ENCODE results near the gene CFAP119. TPM values are rescaled to one million over a fixed set of nuclear protein-coding genes. Genes with fewer than 3 reads are reported as not detected.

The CFAP119 gene
- polyA plus RNA-seq, 1 donor = 8.8 TPM

DNA sequence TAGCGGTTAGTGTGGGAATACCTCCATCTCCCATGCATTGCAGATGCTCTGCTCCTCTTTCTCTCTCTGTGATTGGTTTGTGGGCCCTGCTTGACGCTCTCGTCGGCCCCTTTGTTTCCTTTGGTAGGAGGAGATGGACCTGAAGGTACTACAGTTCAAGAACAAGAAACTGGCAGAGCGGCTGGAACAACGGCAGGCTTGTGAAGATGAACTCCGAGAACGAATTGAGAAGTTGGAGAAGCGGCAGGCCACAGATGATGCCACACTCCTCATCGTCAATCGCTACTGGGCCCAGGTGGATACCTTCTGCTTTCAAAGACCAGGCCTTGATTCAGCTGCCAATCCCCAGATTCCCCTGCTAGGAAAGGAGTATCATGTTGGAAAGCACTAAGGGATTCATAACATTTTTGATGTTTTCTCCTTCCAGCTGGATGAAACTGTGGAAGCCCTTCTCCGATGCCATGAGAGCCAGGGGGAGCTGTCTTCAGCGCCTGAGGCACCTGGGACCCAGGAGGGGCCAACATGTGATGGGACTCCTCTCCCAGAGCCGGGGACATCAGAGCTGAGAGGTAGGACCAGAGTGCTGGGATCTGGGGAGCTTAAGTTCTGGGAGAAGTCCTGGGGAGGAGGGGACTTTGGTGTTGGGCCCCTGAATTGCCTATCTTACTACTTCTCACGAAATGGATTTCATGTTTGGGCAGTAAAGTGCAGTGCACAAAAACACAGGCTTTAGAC, 1.3 kb upstream of the CFAP119 start:
- no peak for DNase-seq

DNA sequence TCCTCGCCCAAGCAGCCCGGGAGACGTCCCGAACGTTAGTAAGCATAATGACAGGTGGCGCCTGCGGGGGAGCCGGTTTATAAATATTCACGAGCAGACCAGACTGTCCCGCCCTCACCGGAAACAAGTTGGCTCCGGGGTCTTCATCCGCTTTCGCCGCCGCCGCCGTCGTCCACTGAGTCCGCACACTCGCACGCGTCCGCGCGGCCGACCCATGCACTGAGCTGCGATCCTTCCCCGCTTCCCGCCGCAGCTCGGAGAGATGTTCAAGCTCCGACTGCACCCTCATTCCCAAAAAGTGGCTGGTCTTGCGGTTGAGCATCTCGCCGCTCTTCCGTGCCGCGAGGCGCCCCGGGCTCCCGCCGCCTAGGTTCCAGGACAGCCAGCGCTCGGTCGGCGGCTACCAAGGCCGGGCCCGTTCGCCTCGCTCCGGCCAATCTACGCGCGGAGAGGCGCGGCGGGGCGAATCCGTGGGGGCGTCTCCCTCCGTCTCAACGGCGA, 385 bp downstream of the CFAP119 start:
- DNase-seq = no peak

DNA sequence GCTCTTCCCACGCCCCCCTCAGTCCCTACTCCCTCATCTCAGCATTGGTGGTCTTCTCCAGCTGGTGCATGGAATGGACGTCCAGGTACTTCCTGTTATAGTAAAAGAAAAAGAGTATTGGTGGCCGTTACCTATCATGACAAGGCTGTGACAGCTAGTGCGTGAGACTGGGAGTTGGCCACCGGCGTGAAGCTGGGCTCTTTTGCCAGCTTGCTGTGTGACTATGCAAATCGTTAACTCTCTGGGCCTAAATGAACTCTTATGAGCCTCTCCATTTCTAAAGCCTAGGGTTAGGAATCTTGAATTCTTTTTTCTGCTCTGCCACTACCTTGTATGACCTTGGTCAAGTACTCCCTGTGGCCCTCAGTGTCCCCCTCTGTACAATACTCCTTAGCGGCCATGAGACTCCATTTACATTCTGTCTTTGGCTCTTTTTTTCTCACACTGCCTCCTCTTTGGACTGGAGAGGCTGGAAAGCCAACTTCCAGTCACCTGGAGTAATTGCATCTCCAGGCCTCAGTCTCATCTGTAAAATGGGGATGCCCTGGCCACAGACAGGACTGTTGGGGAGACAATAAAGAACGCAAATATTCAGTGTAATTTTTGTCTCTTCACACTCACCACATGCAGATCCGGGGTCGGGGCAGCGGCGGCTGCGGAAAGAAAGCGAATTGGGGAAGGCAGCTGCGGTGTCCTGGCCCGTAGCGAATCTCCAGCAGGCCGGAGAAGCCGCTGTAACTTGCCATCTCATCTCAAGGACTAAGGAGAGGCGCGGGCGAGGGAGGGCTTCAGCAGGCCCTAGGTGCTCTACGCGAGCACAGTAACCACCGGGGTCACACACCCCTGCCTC, 1.1 kb downstream of the CFAP119 start:
- DNase-seq = no peak

DNA sequence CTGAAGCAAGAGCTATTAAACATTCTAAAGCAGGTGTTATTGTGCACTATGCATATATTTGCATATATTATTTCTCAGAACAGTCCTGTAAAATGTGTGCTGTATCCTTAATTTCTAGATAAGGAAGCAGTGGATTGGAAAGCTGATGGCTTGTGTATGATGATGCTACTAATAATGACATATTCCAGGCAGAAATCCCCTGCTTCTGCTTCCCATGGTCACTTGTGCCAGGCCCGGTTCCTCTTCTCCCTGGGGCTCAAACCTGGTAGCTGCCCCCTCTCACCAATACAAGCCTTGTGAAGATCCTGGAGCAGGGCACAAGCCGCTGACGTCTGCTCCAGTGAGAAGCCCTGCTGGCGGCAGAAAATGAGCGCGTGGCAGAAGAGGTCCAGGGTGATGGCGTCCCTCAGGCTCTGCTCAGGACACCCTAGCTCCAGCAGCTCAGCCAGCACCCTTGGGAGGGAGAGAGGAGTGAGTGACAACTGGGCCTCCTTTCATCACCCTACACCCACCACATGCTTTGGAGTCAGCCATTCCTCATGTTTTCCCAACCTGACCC, 1.8 kb downstream of the CFAP119 start:
- DNase-seq = no peak

DNA sequence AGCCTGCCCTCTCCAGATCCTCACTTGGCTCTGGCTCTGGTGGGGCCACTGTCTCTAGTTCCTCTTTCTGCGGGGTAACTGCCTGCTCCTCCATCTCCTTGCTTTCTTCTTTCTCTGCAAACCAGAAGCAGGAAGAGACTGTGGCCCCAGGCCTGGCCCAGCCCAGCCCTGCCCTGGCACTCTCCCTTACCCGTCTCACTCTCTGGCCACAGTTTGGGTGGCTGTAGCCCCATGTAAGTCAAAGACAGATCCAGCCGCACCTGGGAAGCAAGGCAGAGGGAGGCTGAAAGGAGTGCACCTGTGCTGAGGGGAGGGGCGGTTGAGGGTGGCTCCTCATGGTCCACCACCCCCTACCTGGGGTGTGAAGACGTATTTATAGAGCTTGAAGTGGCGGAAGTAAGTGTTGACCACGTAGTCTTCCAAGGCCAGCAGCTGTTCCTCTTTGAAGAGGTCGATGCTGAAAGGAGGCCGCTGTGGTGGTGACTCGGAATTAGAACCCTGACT, 2.8 kb downstream of the CFAP119 start:
- DNase-seq = no peak

DNA sequence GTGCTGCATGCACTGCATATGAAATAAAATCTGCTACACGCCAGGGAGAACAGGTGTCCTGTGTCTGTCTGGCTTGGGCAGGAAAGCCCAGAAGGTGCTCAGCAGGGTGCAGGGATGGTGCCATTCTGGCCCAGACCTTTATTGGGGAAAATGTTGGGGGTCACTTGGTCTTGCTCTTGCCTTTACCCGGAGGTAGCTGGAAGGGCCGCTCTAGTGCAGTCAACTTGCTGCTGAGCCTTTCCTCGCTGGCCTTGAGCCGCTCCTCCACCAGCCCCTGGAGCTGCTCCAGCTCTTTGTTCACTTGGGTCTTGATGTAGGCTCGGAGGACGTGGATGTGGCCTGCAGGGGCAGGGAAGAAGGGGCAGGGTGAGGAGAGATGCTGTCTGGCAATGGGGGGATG, 4.5 kb downstream of the CFAP119 start:
- no peak for DNase-seq

DNA sequence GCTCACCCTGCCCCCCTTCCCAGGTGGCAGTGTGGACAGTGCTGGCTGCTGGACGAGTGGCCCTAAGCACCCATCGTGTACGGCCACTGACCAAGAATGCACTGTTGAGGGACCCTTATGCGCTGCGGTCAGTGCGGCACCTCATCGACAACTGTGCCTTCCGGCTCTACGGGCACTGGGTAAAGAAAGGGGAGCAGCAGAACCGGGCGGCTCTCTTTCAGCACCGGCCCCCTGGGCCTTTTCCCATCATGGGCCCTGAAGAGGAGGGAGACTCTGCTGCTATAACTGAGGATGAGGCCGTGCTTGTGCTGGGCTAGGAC, 5.1 kb downstream of the CFAP119 start:
- no peak for DNase-seq

DNA sequence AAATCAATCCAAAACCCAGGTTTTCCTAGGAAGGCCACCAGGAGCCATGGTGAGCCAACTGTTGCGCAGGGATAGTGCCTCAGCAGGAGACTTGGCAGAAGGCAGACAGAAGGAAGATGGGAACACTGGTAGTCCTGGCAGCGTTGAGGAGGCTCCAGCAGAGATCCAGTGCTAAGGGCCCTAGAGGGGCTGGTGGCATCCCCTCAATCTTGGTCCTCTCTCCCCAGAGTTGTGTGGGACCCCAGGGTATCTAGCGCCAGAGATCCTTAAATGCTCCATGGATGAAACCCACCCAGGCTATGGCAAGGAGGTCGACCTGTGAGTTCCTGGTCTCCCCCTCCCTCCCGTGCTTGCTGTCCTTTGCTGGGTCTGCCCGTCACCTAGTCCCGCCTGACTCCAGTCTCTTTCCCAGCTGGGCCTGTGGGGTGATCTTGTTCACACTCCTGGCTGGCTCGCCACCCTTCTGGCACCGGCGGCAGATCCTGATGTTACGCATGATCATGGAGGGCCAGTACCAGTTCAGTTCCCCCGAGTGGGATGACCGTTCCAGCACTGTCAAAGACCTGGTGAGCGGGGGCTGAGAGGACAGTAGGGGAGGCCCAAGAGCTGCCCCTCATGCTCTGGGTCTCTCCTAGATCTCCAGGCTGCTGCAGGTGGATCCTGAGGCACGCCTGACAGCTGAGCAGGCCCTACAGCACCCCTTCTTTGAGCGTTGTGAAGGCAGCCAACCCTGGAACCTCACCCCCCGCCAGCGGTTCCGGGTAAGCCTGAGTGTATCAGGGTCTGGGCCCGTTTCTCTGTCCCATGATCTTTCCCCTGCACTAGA, 5.7 kb downstream of the CFAP119 start:
- DNase-seq = no peak

DNA sequence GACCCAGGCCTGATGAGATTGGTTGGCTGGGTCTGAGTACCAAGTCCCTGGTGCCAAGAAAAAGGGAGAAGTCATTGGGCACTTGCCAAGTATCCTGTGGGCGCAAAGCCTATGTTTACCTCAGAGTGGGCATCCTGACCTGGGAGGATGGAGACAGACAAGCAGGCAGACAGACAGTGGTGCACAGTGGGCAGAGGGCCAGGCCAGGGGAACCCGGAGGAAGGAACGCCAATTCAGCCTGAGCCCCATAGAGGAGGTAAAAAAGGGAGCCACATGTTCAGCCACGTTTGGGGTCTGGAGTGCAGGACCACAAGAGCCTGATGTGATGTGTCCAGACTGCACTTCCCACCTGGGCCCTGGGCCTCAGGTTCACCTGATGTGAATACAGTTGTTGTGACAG, 8.3 kb downstream of the CFAP119 start:
- no peak for DNase-seq

DNA sequence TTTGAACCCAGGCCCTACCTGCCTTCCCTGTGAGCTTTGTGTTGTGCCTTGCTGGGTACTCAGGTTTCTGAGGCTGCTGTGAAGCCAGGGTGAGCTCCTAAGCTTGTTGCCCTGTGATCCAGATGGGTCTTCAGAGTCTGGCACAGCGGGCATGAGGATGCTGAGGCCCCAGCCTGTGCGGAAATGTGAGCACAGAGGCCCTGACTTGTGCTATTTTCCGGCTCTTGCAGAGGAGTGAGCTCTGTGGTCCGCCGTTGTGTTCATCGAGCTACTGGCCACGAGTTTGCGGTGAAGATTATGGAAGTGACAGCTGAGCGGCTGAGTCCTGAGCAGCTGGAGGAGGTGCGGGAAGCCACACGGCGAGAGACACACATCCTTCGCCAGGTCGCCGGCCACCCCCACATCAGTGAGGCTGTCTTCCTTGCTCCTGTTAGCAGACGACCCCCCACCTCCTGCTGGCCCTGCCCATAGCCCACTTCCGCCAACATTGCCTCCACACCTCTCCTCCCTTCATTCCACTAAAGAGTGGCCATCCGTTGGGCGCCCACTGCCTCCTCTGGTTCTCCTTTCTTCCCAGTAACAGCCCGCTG, 10.9 kb downstream of the CFAP119 start:
- no peak for DNase-seq

DNA sequence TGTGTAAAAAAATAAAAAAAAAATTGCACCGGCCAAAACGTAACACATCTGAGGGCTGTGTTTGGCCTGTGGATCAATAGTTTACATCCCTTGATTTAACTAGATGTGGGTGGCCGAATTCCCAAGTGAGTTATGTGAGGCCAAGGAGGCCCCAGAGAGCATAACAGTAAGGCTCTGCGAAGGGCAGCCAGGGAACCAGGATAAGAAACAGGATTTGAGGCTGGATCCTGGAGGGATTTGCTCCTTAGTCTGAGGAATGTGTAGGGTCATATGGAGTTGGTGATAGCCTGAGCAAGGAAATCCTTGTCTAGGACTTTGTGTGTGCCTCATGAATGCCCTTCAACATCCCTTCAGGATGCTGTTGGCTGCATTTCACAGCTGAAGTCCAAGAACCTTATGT, 11.7 kb downstream of the CFAP119 start:
- no peak for DNase-seq

DNA sequence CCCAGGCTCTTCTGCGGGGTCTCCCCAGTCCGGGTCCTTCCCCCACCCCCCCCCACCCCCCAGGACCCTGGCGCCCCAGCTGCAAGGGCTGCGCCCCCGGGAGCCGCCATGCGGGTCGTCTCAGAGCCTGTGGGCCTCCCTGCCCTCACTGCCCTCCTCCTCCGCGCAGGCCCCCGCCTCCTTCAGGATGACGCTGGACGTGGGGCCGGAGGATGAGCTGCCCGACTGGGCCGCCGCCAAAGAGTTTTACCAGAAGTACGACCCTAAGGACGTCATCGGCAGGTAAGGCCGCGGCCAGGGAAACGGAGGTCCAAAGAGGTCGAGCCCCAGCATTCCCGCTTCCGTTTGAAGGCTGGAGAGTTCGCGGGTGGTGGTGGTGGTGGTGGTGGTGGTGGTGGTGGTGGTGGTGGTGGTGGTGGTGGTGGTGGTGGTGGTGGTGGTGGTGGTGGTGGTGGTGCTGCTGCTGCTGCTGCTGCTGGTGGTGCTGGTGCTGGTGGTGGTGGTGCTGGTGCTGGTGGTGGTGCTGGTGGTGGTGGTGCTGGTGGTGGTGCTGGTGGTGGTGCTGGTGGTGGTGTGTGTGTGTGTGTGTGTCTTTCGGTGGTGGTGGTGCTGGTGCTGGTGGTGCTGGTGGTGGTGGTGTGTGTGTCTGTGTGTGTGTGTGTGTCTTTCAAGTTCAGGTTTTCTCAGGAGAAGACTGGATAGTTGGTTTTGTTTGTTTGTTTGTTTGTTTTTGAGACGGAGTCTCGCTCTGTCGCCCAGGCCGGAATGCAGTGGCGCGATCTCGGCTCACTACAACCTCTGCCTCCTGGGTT, 13.0 kb downstream of the CFAP119 start:
- DNase-seq = no peak

DNA sequence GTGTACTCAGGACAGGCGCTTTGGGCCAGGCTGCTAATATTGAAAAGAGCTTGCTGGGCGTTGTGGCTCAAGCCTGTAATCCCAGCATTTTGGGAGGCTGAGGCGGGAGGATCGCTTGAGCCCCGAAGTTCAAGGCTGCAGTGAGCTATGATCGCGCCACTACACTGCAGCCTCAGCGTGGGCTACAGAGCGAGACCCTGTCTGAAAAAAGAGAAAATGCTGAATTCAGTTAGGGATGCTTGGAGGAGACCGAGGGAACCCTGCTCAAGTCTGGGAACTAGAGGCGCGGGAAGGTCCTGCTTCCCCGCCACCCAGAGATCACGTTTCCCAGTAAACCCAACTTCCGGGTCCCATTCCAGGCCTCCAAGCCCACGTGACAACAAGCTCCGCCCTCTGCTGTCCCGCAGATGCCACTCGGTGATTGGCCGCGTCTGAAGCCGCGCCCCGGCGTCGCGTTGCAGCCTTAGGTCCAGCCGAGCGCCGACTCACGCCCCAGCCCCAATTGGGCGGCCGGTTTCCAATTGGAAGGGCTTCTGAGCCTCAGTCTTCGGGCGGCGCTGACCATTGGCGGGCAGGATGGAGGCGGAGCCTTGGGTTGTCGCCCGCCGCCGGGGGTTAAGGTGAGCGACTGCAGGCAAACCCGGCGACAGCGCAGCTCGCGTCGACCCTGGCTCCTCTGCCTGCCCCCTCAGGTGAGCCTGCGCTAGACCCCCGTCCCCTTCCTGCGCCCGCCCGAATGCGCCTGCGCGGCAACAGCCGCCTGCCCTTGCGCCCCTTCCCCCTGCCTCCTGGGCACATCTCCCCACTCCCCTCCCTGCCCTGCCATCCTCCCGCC, 13.8 kb downstream of the CFAP119 start, which contains the start of gene PHKG2:
Gene PHKG2 (plus strand): TSS at position 627 of the 835 bp plus-strand sequence. CDS start 396 bp downstream, outside the sequence.
- peak; percentile 98 for DNase-seq

DNA sequence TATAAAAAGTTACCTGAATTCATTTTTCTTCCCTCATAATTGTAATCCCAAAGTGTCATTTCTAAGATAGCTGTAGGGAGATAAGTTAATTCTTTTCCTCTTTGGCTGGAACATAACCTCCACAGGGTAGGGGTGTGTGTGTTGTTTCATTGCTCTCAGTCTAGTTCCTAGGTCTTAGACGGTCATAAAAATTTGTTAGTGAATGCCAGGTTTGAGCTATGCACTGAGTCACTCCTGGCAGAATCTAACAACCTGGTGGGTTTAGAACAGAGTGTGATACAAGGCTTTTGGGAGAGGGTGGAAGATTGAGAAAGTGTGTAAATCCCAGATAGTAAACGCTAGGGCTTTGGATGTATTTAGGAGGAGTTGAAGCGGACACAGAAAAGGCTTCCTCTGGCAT, 14.5 kb downstream of the CFAP119 start:
- no peak for DNase-seq

DNA sequence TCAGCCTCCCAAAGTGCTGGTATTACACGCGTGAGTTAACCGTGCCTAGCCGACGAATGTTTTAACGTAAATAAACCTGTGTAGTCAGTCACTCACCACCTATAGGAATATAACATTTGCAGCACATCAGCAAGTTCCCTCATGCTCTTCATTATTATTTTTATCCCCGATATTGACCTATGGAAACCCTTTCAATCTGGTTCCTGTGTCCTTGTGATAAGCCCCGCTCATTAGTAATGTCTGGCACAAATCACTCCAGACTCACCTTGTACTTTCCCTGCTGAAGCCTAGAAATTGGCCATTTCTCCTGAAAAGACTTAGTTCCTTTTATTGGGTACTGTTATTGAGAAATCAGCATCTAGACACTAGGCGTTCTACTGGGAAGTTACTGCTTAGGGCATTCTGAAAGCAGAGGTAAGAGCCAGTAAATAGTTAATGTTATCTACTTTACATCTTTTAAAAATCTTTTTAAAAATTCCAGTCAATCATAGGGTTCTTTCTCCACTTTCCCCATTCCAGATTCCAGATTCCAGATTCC, 15.2 kb downstream of the CFAP119 start:
- no peak for DNase-seq

DNA sequence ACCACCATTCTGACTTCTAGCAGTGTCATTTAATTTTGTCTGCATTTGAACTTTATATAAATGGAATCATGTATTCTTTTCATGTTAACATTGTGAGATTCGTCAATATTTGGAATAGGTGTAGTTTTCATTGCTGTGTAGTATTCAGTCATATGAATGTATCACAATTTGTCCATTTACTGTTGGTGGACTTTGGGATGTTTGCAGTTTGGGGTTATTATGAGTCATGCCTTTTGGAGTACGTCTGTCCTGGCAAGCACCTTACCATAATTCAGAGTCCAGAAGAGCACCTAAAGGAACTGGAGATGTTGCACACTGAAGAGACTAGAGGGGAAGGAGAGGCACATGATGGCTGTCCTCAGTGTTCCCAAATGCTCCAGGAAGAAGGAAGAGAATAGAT, 16.8 kb downstream of the CFAP119 start:
- no peak for DNase-seq

DNA sequence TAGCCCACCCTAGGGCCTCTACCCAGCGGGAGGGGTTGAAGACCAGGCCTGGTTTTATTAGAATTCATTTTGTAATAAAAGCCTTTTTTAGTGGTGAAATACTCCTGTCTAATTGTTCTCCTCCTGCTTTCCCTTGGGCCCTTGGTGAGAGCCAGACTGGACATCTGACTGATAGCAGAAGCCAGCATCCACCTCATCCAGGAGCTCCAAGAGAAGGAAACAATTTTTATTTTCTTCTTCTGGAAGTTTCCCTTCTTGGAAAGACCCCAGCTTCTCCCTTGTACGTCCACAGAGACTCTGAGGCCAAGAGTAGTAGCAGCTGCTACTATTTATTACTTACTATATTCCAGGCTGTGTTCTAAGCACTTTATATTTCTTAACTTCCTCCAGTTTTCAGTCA, 17.7 kb downstream of the CFAP119 start:
- DNase-seq = no peak

DNA sequence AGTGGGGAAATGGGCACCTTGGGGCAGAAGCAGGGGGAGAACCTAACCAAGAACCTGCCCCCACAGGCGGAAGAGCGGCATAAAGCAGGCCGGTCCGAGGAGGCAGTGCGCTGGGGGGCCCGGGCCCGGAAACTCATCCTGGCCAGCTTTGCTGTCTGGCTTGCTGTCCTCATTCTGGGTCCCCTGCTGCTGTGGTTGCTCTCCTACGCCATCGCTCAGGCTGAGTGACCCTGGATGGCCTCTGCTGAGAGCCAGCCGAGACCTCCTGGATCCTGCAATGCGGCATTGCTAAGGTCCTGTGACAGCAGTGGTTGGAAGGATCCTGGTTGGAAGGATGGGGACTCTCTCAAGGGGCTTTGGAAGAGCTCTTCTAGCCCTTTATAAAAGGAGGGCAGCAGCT, 18.1 kb downstream of the CFAP119 start:
- DNase-seq = no peak

DNA sequence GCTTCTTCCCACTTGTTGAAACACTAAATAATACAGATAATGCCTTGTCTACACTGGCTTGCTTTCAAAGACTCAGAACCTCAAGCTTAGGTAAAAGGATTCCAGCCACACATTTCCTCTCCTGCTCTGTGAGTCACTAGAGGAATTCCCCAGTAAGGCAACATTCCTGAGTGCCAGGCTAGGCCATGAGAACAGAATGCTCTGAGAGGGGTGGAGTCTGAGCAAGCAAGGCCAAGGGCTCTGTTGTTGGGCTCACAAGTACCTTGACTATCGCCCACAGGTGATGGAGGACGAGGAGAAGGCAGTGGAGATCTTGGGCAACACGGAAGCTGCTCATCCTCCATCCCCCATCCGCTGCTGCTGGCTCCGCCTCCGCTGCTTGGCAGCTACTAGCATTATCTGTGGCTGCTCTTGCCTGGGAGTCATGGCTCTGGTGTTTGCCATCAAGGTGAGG, 20.4 kb downstream of the CFAP119 start:
- DNase-seq = no peak

Measured in left kidney (tissue), 2 donors.